Right lobe of liver (tissue), 6 donors: ENCODE results near the gene PAPLN. TPM values are rescaled to one million over a fixed set of nuclear protein-coding genes. Genes with fewer than 3 reads are reported as not detected.

Experiments used
- ATAC-seq, 4 donors: fragments of 200-7000 bp; cut with Tn5 transposase; one replicate each; pipeline ENCODE4 v1.9.1; 2020; ENCODE audit warnings: mild to moderate bottlenecking in 4 of 4, moderate library complexity in 4 of 4
- DNase-seq, 3 donors: peaks; one replicate each; pipeline ENCODE4 v3.0.0-alpha.2; 2020
- H3K27ac ChIP-seq, 3 donors: fragments of 200-600 bp; one replicate each; pipeline ENCODE4 v1.8.0; 2022
- H3K27me3 ChIP-seq, 2 donors: fragments of 200-600 bp; one replicate each; pipeline ENCODE4 v1.8.0; 2022
- H3K36me3 ChIP-seq, 4 donors: fragments of 200-600 bp; sonication (generic) in 1 of 4; one replicate each; pipeline versions ENCODE4 v1.5.1 to v1.8.0; 2017 to 2022; ENCODE audit warnings: control low read depth in 1 of 4
- H3K4me1 ChIP-seq, 4 donors: fragments of 200-600 bp; sonication (generic) in 1 of 4; one replicate each; pipeline versions ENCODE4 v1.5.1 to v1.8.0; 2017 to 2022; ENCODE audit warnings: control low read depth in 1 of 4
- H3K4me3 ChIP-seq, 3 donors: fragments of 200-600 bp; one replicate each; pipeline ENCODE4 v1.8.0; 2022
- H3K9me3 ChIP-seq, 4 donors: fragments of 200-600 bp; sonication (generic) in 1 of 4; one replicate each; pipeline versions ENCODE4 v1.5.1 to v1.8.0; 2017 to 2022; ENCODE audit warnings: control low read depth in 1 of 4
- CTCF ChIP-seq, 4 donors: fragments of 200-600 bp in 3 of 4; fragments of 450-650 bp in 1 of 4; IDR thresholded peaks; one replicate each; pipeline versions ENCODE4 v1.5.1 to v1.8.0; 2016 to 2022; ENCODE audit warnings: antibody characterized with exemption in 4 of 4, mild to moderate bottlenecking in 2 of 4
- POLR2A ChIP-seq: fragments of 450-650 bp; IDR thresholded peaks from one replicate; pipeline ENCODE4 v1.6.1; 2017; ENCODE audit warnings: antibody characterized with exemption, mild to moderate bottlenecking
- WGBS: methylation state at CpG from one replicate; pipeline ENCODE4 v1.1.6; 2018; ENCODE audit warnings: low coverage, low lambda C conversion rate; ENCODE audit not compliant: insufficient coverage; ENCODE audit errors: missing lambda C conversion rate; 5-methylcytosine and 5-hydroxymethylcytosine counted together
- intact Hi-C, 2 donors: fragments of 100-400 bp; cut with DNase I; formaldehyde crosslinking; loops; one replicate each; pipeline versions ENCODE4 v1.11.2 to v1.14.1; 2022
- total RNA-seq, 6 experiments: library from RNA; depleted of rRNA in 2 of 6; stranded (reverse); fragments of >200 nt in 2 of 6; fragmentation: NEBNext Ultra II Directional in 3 of 6; extraction: Animal tissue kit (Norgen Biotek cat#: 25700) in 3 of 6; gene quantifications; one replicate each; pipeline versions ENCODE4 v1.1.0 to v1.2.4, GENCODE V29; 2016 to 2023
- donor health status: DM: no; HTN: yes; CAD: no.
- donor health status: DM: no; HTN: no; CAD: no.
- donor health status: DM: no; HTN: no; CAD: no.
- donor health status: DM: no; HTN: yes; CAD: no.
- donor health status: DM: no; HTN: yes; CAD: no.

PAPLN gene
- total RNA-seq, 6 experiments from 2014 or later, result 0.86 to 3.2 (median 1.2) TPM

- 74% methylated on average over 6 of the region's 6 CpGs for WGBS
- ATAC-seq (no peak), DNase-seq (peak in 1 of 3 donors; percentile 7)
- Histone ChIP-seq H3K36me3 (no peaks in the 10 kb centered on the region), H3K9me3 (no peaks in the 10 kb centered on the region), H3K27ac (no peak overlapping the region), H3K4me1 (peaks cover 0 to 18% (median 0%) of the 10 kb centered on the region in 4 donors), H3K4me3 (no peak overlapping the region), H3K27me3 (peaks cover 0 to 5% of the 10 kb centered on the region in 2 donors)
- TF ChIP-seq CTCF (IDR thresholded peaks at IDR 0.05), result no peak
- no peak for TF ChIP-seq POLR2A
- intact Hi-C loops, result no loop called here
These were observed 5.1 kb downstream of the PAPLN start for GRCh38 chr14:73242357-73242901.

- H3K9me3 ChIP-seq, result no peaks in the 10 kb centered on the region
- H3K4me1 ChIP-seq, result peaks cover 0 to 9% (median 0%) of the 10 kb centered on the region in 4 donors
- no peak for TF ChIP-seq POLR2A
- TF ChIP-seq CTCF (IDR thresholded peaks at IDR 0.05), result no peak
- no peaks in the 10 kb centered on the region for H3K36me3 ChIP-seq
- H3K27ac ChIP-seq, result no peak overlapping the region
- H3K27me3 ChIP-seq, result peaks cover 0 to 5% of the 10 kb centered on the region in 2 donors
- DNase-seq (peak in 1 of 3 donors; percentile 9), ATAC-seq (no peak)
- intact Hi-C loops, result no loop called here
- 67% methylated on average over 1 of the region's 3 CpGs for WGBS
- H3K4me3 ChIP-seq, result no peak overlapping the region
These were observed 6.0 kb downstream of the PAPLN start for GRCh38 chr14:73243341-73243740.

- WGBS, result 100% methylated on average over 2 of the region's 2 CpGs
- intact Hi-C loops, result no loop called here
These were observed 6.4 kb downstream of the PAPLN start for GRCh38 chr14:73243748-73244147.

GRCh38 chr14:73244541-73245290, 7.4 kb downstream of the PAPLN start:
- no peak overlapping the region for H3K27ac ChIP-seq
- H3K9me3 ChIP-seq, result no peaks in the 10 kb centered on the region
- intact Hi-C loops, result no loop called here
- TF ChIP-seq CTCF (IDR thresholded peaks at IDR 0.05) (no peak), POLR2A (no peak)
- ATAC-seq (no peak), DNase-seq (peak in 1 of 3 donors; percentile 15)
- H3K27me3 ChIP-seq, result peaks cover 0 to 3% of the 10 kb centered on the region in 2 donors
- WGBS, result 90% methylated on average over 7 of the region's 14 CpGs
- no peaks in the 10 kb centered on the region for H3K36me3 ChIP-seq
- H3K4me1 ChIP-seq, result peaks cover 0 to 2% (median 0%) of the 10 kb centered on the region in 4 donors
- no peak overlapping the region for H3K4me3 ChIP-seq

More at GRCh38 chr14:73243748-73244147, 6.4 kb downstream of the PAPLN start:
- H3K27ac ChIP-seq, result no peak overlapping the region
- H3K4me3 ChIP-seq, result no peak overlapping the region
- no peaks in the 10 kb centered on the region for H3K36me3 ChIP-seq
- ATAC-seq, result no peak
- DNase-seq, result no peak
- H3K27me3 ChIP-seq, result peaks cover 0 to 5% of the 10 kb centered on the region in 2 donors
- no peaks in the 10 kb centered on the region for H3K9me3 ChIP-seq
- peaks cover 0 to 9% (median 0%) of the 10 kb centered on the region in 4 donors for H3K4me1 ChIP-seq
- TF ChIP-seq CTCF (IDR thresholded peaks at IDR 0.05), result no peak
- no peak for TF ChIP-seq POLR2A
